ENCODE measurements around the gene CARNS1. TPM values are rescaled to one million over a fixed set of nuclear protein-coding genes. Genes with fewer than 3 reads are reported as not detected.
A peak's percentile ranks its signal among the peaks of the same experiment; 100 is the strongest.

Gene CARNS1
- total RNA-seq, 4 donors from 2014 or later, result 0.27 to 4.4 (median 0.43) TPM

DNA sequence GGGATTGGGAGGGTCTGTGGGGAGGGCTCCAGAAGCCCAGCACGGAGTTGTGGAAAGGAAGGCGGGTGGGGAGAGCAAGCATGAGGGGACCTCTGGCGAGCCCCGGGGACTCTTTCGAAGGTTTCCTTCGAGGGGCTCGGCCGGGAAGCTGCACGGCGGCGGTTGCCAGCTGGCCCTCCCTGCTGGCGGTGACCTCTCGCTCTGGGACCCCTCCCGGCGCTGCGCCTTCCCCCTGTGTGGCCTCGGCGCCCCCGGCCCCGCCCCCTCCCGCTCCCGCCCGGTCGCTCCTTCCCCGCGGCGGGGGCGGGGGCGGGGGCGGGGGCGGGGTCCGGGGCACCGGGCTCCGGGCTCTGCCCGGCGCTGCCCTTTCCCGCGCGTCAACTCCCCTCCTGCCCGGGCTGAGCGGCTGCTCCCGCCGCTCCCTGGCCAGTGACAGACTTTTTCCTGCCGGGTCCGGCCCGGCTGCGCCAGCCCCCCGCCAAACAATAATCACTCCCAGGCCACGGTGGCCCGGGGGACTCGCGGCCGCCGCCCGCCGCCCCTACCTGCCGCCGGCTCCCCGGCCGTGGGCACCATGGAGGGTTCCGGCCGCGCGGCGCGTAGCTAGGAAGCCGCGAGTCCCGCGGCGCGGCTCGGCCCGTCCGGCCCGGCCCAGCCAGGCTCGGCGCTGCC, 43.0 kb upstream of the CARNS1 start:
- intact Hi-C loops (cut with DNase I; ENCODE audit: low total_unique reads), result no loop called here
- DNase-seq, result no peak
- H3K4me3 ChIP-seq, result peak overlapping the region; percentile 58 to 94 (median 84)
- WGBS, 2 donors (ENCODE audit: low coverage in 1 of 2), result 1% methylated on average over 40 of the region's 78 CpGs; no CpG with 5 or more reads in 1 of the 2 donors
- H3K36me3 ChIP-seq, result no peaks in the 10 kb centered on the region
- H3K9me3 ChIP-seq, result no peaks in the 10 kb centered on the region
- TF ChIP-seq POLR2AphosphoS5 (IDR thresholded peaks at IDR 0.05), result no peak
- TF ChIP-seq, protein P1, sequence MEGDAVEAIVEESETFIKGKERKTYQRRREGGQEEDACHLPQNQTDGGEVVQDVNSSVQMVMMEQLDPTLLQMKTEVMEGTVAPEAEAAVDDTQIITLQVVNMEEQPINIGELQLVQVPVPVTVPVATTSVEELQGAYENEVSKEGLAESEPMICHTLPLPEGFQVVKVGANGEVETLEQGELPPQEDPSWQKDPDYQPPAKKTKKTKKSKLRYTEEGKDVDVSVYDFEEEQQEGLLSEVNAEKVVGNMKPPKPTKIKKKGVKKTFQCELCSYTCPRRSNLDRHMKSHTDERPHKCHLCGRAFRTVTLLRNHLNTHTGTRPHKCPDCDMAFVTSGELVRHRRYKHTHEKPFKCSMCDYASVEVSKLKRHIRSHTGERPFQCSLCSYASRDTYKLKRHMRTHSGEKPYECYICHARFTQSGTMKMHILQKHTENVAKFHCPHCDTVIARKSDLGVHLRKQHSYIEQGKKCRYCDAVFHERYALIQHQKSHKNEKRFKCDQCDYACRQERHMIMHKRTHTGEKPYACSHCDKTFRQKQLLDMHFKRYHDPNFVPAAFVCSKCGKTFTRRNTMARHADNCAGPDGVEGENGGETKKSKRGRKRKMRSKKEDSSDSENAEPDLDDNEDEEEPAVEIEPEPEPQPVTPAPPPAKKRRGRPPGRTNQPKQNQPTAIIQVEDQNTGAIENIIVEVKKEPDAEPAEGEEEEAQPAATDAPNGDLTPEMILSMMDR (IDR thresholded peaks at IDR 0.05), result no peak
- TF ChIP-seq EP300 (IDR thresholded peaks at IDR 0.05; ENCODE audit: low read depth), result no peak
- peak; percentile 33 for TF ChIP-seq POLR2A (IDR thresholded peaks at IDR 0.05)
- peak overlapping the region; percentile 90 to 96 (median 95) for H3K27ac ChIP-seq
- H3K4me1 ChIP-seq, result peaks cover 19 to 58% (median 54%) of the 10 kb centered on the region in 4 donors
- no peaks in the 10 kb centered on the region for H3K27me3 ChIP-seq
- in situ Hi-C loops (cut with MboI; ENCODE audit: low pct_ligation_motif_present in 1 of 4, low pct_unique_long_range_greater_than_20kb in 1 of 4, low sequenced_read_pairs in 3 of 4), result no loop called here

DNA sequence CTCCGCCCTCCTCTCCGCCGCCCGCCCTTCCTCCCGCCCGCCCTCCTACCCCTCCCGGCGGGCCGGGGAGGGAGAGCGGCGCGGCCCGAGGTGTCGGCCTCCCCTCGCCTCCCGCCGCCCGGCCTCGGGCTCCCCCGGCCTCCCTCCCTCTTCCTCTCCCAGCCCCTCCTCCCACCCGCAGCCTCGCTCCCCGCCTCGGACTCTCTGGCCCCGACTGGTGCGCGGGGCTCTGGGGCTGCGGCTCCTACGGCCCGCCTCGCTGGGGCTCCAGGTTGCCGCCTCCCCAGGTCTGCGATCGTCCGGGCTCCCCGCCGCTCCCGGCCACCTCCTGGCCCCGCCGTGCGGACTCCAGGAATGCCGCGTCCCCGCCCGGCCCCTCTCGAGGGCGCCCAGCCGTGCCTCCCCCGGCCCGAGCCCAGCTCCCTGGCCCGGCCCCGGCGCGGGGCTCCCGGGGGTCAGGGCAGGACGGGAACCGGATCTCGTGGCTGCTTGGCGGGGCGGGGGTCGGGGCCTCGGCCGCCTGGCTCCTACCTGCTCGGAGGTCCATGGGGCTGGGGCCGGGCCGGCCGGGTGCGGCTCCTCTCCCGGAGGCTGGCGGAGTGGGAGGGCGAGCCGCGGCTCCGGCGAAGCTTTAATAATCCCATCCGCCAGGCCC, 42.4 kb upstream of the CARNS1 start, which contains the start of gene CLCF1:
TSS of gene CLCF1 (minus strand) at position 606 of the 655 bp plus-strand sequence. CDS start at position 547, 59 bp downstream.
- intact Hi-C loops (cut with DNase I; ENCODE audit: low total_unique reads) (no loop called here), in situ Hi-C loops (cut with MboI; ENCODE audit: low pct_ligation_motif_present in 1 of 4, low pct_unique_long_range_greater_than_20kb in 1 of 4, low sequenced_read_pairs in 3 of 4) (no loop called here)
- H3K9me3 ChIP-seq, result no peaks in the 10 kb centered on the region
- peak within 1 kb of the TSS; percentile 58 to 94 (median 84) for H3K4me3 ChIP-seq
- TF ChIP-seq POLR2AphosphoS5 (IDR thresholded peaks at IDR 0.05), result peak in 2 of 3 donors; percentile 19 to 44
- TF ChIP-seq EP300 (IDR thresholded peaks at IDR 0.05; ENCODE audit: low read depth), result no peak
- peak; percentile 77 for DNase-seq
- H3K27me3 ChIP-seq, result no peaks in the 10 kb centered on the region
- 1% methylated on average over 43 of the region's 76 CpGs; no CpG with 5 or more reads in 1 of the 2 donors for WGBS, 2 donors (ENCODE audit: low coverage in 1 of 2)
- H3K4me1 ChIP-seq, result peaks cover 19 to 51% (median 48%) of the 10 kb centered on the region in 4 donors
- no peaks in the 10 kb centered on the region for H3K36me3 ChIP-seq
- peak within 1 kb of the TSS; percentile 90 to 96 (median 95) for H3K27ac ChIP-seq

DNA sequence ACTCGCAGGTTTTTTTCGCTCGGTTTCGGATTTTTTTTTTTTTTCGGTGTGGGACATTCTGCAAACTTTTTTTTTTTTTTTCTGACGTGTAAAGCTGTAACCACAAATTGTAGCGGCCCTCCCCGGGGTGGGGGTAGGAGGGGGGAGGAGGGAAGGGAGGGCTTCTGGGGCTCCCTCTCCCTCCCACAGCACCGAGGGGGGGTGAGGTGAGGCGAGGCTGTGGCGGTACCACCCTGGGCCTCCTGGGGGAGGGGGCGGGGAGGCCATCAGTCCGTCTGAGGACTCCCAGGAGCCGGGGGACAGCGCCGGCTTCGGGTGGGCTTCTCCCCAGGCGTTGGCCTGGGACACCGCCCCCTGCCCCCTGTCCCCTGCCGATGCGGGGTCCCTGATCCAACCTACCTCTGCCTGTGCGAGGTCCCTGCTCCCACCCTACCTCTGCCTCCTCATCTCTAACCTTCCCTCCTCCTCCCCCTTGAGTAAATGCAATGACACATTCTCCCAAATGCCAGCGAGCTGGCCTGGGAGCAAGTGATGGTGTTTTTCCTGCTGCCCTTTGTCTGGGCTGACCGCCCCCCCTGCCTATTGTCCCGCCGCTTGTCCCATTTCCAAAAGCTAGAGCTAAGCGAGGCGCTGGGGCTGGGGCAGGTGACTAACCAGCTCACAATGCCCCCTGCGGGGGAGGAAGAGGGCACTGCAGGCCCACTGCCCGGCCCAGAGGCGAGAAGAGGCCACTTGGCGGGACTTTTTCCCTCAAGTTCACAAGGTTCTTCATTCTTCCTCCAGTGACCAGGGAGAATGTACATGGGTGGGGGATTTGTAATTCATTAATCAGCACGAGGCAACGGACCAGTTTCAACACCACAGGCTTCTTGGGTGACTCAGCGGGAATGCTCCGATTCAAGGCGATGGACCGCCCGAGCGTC, 41.6 kb upstream of the CARNS1 start:
- H3K4me1 ChIP-seq, result peaks cover 19 to 47% (median 47%) of the 10 kb centered on the region in 4 donors
- 7% methylated on average over 36 of the region's 40 CpGs; no CpG with 5 or more reads in 1 of the 2 donors for WGBS, 2 donors (ENCODE audit: low coverage in 1 of 2)

More for the DNA sequence above, 41.6 kb upstream of the CARNS1 start:
- Histone ChIP-seq H3K9me3 (no peaks in the 10 kb centered on the region), H3K27me3 (no peaks in the 10 kb centered on the region), H3K36me3 (no peaks in the 10 kb centered on the region), H3K27ac (peak overlapping the region; percentile 90 to 96 (median 95)), H3K4me3 (peak overlapping the region; percentile 58 to 94 (median 84))
- intact Hi-C loops (cut with DNase I; ENCODE audit: low total_unique reads) (no loop called here), in situ Hi-C loops (cut with MboI; ENCODE audit: low pct_ligation_motif_present in 1 of 4, low pct_unique_long_range_greater_than_20kb in 1 of 4, low sequenced_read_pairs in 3 of 4) (no loop called here)
- TF ChIP-seq POLR2A (IDR thresholded peaks at IDR 0.05) (no peak), POLR2AphosphoS5 (IDR thresholded peaks at IDR 0.05) (peak in 2 of 3 donors; percentile 21 to 52), EP300 (IDR thresholded peaks at IDR 0.05; ENCODE audit: low read depth) (no peak)
- TF ChIP-seq, protein P1 (IDR thresholded peaks at IDR 0.05), result peak; percentile 44 to 81 (median 57)
- DNase-seq, result peak; percentile 83
